ENCODE measurements around the gene PRORP. TPM values are rescaled to one million over a fixed set of nuclear protein-coding genes. Genes with fewer than 3 reads are reported as not detected.

PRORP gene
- total and polyA plus RNA-seq, 2 of the 8 experiments (the other 6 are each of a cell fraction or from before 2014, with no cell fraction given) = 30.0 to 44.8 TPM

- TF ChIP-seq CHD7 (IDR thresholded peaks at IDR 0.05; ENCODE audit: insufficient replicate concordance, low read length) (no peak), SAP30 (IDR thresholded peaks at IDR 0.05; ENCODE audit: insufficient read depth, insufficient replicate concordance, low read length) (no peak), BRCA1 (IDR thresholded peaks at IDR 0.05; ENCODE audit: low read depth, low read length) (no peak), RFX5 (IDR thresholded peaks at IDR 0.05; ENCODE audit: borderline replicate concordance, low read depth, low read length) (no peak), SUZ12 (IDR thresholded peaks at IDR 0.05; ENCODE audit: low read length) (no peak), TAF7 (optimal IDR thresholded peaks at IDR 0.05; ENCODE audit: borderline replicate concordance, low read depth, low read length) (no peak), ASH2L (IDR thresholded peaks at IDR 0.05; ENCODE audit: low read length) (no peak), YY1 (IDR thresholded peaks at IDR 0.05; ENCODE audit: low read depth, low read length) (no peak), USF2 (IDR thresholded peaks at IDR 0.05; ENCODE audit: low read length) (no peak), CREB1 (IDR thresholded peaks at IDR 0.05) (no peak), EZH2 (IDR thresholded peaks at IDR 0.05; ENCODE audit: low read depth, low read length, severe bottlenecking) (no peak)
Observed at GRCh38 chr14:35167496-35167895, 45.1 kb downstream of the PRORP start (continued).

All from H1 (cell line).